ENCODE results near the gene SDS. TPM values are rescaled to one million over a fixed set of nuclear protein-coding genes. Genes with fewer than 3 reads are reported as not detected.

SDS gene
- total and polyA plus RNA-seq, 2 donors (not counting 3 experiments of a cell fraction or from before 2014, with no cell fraction given) = not detected

DNA sequence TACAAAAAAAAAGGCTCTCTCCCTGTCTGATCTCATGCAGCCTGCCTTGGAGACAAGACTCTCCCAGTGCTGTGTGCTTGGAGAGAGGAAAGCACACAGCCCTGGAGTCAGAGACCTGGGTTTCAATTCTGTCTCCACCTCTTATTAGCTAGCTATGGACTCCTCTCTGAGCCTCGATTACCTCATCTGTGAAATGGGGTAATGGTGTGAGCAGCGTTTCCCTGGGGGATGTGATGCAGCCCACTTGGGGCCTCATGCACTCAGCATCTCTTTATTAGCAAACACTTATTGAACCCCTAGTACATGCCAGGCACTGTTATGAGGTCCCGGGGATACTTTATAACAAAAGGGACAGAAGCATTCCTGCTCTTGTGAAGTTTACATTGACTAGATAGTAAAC, 12.5 kb downstream of the SDS start:
- no peaks in the 10 kb centered on the region for H4K20me1 ChIP-seq (replicated peaks; ENCODE audit: control insufficient read depth, extremely low read depth, insufficient read depth, low read length)
- FAIRE-seq (no peak), DNase-seq (ENCODE audit: low read depth, low spot score) (no peak)
- no peak overlapping the region for H3K4me3 ChIP-seq (replicated peaks in 1 of 3; ENCODE audit: insufficient read depth in 1 of 3, low read depth in 1 of 3, low read length in 3 of 3)
- no peak overlapping the region for H2AFZ ChIP-seq (ENCODE audit: low read depth, low read length)
- BruUV-seq (replicated peaks) = no TSS peak
- CTCF ChIA-PET = no interaction called here
- no peak overlapping the region for H3K27ac ChIP-seq (ENCODE audit: insufficient read depth, low read depth, low read length)
- H3K27me3 ChIP-seq (ENCODE audit: control insufficient read depth in 2 of 2, insufficient read depth in 2 of 2, low read length in 2 of 2) = no peaks in the 10 kb centered on the region
- H3K36me3 ChIP-seq (ENCODE audit: control insufficient read depth in 2 of 2, extremely low read depth in 1 of 2, insufficient read depth in 2 of 2, low read length in 2 of 2) = peaks cover 0 to 4% of the 10 kb centered on the region in 2 experiments
- POLR2A ChIA-PET = no interaction called here
- H3K79me2 ChIP-seq (ENCODE audit: control insufficient read depth, insufficient read depth, low read length) = no peaks in the 10 kb centered on the region
- no peaks in the 10 kb centered on the region for H3K9me3 ChIP-seq (replicated peaks; ENCODE audit: control insufficient read depth, insufficient read depth, low read length)
- no peaks in the 10 kb centered on the region for H3K9me1 ChIP-seq (replicated peaks; ENCODE audit: control insufficient read depth, extremely low read depth, insufficient read depth, low read length)
- intact Hi-C loops (cut with micrococcal nuclease) (no loop called here), dilution Hi-C loops (cut with MboI; ENCODE audit: extremely low pct_ligation_motif_present, low sequenced_read_pairs) (no loop called here)
- no peaks in the 10 kb centered on the region for H3K4me1 ChIP-seq (ENCODE audit: control insufficient read depth, extremely low read depth, insufficient read depth, low read length)
- H3K4me2 ChIP-seq (ENCODE audit: insufficient read depth, low read length) = no peak overlapping the region
- no peak overlapping the region for H3K9ac ChIP-seq (replicated peaks; ENCODE audit: extremely low read depth, insufficient read depth, low read length)
- TF ChIP-seq MYC (IDR thresholded peaks at IDR 0.05; ENCODE audit: low read depth, low read length) (no peak), POLR2A (IDR thresholded peaks at IDR 0.05; ENCODE audit: low read depth, low read length) (no peak), GATA2 (IDR thresholded peaks at IDR 0.05; ENCODE audit: insufficient read depth, insufficient read length, low read depth, low read length) (no peak), POLR2AphosphoS5 (IDR thresholded peaks at IDR 0.05; ENCODE audit: insufficient read depth, low read depth, low read length) (no peak), FOS (IDR thresholded peaks at IDR 0.05; ENCODE audit: borderline replicate concordance, insufficient read depth, low read length) (no peak), EZH2 (IDR thresholded peaks at IDR 0.05; ENCODE audit: borderline replicate concordance, low read depth, low read length, severe bottlenecking) (no peak), JUN (IDR thresholded peaks at IDR 0.05; ENCODE audit: borderline replicate concordance, insufficient read depth, insufficient read length, low read depth) (no peak)
- TF ChIP-seq, protein P1, sequence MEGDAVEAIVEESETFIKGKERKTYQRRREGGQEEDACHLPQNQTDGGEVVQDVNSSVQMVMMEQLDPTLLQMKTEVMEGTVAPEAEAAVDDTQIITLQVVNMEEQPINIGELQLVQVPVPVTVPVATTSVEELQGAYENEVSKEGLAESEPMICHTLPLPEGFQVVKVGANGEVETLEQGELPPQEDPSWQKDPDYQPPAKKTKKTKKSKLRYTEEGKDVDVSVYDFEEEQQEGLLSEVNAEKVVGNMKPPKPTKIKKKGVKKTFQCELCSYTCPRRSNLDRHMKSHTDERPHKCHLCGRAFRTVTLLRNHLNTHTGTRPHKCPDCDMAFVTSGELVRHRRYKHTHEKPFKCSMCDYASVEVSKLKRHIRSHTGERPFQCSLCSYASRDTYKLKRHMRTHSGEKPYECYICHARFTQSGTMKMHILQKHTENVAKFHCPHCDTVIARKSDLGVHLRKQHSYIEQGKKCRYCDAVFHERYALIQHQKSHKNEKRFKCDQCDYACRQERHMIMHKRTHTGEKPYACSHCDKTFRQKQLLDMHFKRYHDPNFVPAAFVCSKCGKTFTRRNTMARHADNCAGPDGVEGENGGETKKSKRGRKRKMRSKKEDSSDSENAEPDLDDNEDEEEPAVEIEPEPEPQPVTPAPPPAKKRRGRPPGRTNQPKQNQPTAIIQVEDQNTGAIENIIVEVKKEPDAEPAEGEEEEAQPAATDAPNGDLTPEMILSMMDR (IDR thresholded peaks at IDR 0.05; ENCODE audit: extremely low read depth in 1 of 2, insufficient read depth in 1 of 2, low read depth in 1 of 2, low read length in 2 of 2) = no peak
- TF ChIP-seq, protein P2, sequence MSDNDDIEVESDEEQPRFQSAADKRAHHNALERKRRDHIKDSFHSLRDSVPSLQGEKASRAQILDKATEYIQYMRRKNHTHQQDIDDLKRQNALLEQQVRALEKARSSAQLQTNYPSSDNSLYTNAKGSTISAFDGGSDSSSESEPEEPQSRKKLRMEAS (IDR thresholded peaks at IDR 0.05; ENCODE audit: insufficient read depth, insufficient read length) = no peak
